SW480 (cell line): Measurements from ENCODE around the gene TMEM165.

ENCODE experiments used
- DNase-seq: peaks from one replicate; pipeline ENCODE4 v3.0.0-alpha.2; 2016; ENCODE audit warnings: low spot score

Gene TMEM165

GRCh38 chr4:55406545-55406944 lies 10.8 kb downstream of the TMEM165 start:
- DNase-seq, result no peak

- no peak for DNase-seq
These were observed 11.4 kb downstream of the TMEM165 start for GRCh38 chr4:55407119-55407518.

- DNase-seq, result no peak
These were observed 12.0 kb downstream of the TMEM165 start for GRCh38 chr4:55407764-55408163.

DNA sequence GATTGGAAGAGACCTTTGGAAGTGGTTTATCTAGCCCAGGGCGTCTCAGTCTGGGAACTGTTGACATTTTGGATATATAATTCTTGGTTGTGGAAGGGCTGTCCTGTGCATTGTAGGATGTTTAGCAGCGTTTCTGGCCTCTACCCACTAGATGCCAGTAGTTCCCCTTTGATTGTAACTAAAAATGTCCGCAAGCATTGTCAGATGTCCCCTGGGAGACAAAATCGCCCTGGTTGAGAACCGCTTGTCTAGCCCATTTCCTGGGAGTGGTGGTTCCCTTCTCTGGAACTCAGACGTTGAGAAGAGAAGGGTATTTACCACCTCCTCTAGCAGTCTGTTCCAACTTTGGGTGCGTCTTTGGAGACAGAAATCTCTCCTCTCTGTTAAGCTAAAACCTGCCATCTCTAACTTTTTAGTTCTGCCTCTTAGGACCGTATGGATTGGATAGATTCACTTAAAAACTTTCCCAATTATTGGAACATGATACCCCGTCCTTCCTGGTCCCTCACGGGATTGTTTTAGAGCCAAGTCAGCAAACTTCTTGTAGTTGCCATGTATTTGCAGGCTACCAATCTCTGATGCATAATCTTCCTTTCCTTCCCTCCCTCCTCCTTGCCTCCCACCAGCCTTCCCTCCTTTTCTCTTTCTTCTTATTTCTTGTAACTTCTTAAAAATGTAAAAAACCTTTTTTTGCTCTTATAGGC lies 13.9 kb downstream of the TMEM165 start:
- no peak for DNase-seq

- no peak for DNase-seq
These were observed 14.7 kb downstream of the TMEM165 start for GRCh38 chr4:55410431-55410830.

- no peak for DNase-seq
These were observed 15.9 kb downstream of the TMEM165 start for GRCh38 chr4:55411621-55412020.

DNA sequence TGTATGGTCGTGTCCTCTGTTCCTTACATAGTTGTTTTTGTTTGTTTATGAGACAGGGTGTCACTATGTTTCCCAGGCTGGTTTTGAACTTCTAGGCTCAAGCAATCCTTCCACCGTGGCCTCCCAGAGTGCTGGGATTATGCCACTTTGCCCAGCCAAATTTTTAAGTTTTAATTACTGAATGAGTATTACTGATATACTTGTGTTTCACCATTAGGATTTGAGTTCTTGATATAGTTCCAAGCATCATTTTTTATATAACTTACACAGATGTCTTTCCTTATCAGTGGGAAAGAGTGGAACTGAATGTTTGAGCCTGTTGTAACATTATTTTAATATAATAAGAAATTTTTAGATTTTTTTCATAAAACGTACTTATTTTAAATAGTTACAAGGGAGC lies 20.4 kb downstream of the TMEM165 start:
- DNase-seq, result no peak

DNA sequence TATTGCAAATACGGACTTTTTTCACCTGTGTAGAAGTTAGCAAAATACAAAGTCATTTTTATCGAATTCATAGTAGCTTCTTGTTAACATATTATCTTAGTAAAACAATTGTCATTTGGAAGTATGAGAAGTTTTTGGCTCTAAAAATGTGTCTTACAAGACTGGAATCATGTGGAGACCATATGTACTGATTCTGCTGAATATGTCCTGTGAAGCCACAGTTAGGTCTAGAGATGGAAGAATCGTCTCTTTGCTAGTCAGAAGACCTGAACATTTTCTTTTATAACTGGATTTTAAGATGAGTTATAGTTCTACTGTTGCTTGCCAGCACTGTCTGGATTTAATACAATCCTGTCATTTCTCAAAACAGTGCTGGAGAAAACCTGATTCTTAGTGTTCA lies 29.0 kb downstream of the TMEM165 start:
- DNase-seq, result no peak

GRCh38 chr4:55431710-55432336 lies 36.1 kb downstream of the TMEM165 start:
- DNase-seq, result no peak

GRCh38 chr4:55435141-55435841 lies 39.5 kb downstream of the TMEM165 start:
- DNase-seq, result no peak

DNA sequence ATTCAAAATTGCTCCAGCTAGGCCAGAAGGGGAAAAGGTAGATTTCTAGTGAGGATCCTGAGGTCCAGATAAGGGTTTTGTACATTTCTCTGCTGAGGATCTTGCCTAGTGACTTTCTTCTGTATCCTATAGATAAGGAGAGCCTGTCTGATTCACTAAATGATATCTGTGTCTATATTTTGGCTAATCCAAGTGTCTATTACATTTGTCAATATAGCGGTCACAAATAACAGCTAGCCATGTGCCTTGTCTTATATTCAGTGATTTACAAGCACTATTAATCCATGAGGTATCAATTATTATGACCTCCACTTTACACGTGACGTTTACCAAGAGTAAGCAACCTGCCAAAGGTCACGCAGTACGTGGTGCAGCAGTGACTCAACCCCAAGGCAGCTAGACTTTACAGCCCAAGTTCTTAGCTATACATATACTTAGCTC lies 41.6 kb downstream of the TMEM165 start:
- DNase-seq, result no peak

- no peak for DNase-seq
These were observed 42.1 kb downstream of the TMEM165 start for GRCh38 chr4:55437823-55438222.

DNA sequence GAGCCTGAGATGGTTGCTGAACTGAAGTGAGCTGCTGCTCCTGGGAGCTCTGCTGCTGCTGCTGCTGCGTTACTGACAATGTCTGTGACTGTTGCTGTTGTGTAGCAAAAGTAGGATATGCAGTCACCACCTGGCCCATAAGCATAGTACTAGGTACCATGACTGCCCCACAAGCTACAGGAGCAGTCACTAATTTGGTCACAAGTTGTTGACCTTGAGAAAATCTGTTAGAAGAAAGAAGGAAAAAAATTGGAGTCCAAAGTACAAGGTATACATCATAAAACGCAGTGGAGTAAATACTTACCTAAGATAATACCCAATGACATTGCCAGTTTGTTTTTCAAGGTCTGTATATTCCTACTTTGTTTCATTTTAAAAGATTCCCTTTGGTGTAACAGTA lies 42.6 kb downstream of the TMEM165 start:
- DNase-seq, result no peak

- DNase-seq, result peak; percentile 2
These were observed 43.3 kb downstream of the TMEM165 start for GRCh38 chr4:55439023-55439422.

DNA sequence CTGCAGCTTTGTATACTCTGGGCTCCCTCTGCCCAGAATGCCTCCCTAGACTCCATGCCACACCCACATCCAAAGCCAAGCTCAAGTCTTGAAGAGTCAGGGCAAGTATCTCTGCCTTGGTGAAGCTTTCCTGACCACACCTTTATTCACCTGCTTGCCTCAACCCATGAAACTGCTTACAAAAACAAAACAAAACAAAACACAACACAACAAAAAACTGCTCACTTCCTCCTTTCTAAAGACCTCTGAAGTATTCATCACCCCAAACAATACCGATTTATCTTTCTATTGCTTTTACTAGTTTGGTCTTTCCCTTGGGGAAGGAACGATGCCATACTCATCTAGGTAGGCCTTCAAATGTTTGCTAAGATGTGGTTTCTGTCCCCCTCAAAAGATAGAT lies 45.0 kb downstream of the TMEM165 start:
- DNase-seq, result no peak

GRCh38 chr4:55442541-55442940 lies 46.8 kb downstream of the TMEM165 start:
- no peak for DNase-seq

- DNase-seq, result peak; percentile 13
These were observed 49.1 kb downstream of the TMEM165 start for GRCh38 chr4:55444827-55445226.

DNA sequence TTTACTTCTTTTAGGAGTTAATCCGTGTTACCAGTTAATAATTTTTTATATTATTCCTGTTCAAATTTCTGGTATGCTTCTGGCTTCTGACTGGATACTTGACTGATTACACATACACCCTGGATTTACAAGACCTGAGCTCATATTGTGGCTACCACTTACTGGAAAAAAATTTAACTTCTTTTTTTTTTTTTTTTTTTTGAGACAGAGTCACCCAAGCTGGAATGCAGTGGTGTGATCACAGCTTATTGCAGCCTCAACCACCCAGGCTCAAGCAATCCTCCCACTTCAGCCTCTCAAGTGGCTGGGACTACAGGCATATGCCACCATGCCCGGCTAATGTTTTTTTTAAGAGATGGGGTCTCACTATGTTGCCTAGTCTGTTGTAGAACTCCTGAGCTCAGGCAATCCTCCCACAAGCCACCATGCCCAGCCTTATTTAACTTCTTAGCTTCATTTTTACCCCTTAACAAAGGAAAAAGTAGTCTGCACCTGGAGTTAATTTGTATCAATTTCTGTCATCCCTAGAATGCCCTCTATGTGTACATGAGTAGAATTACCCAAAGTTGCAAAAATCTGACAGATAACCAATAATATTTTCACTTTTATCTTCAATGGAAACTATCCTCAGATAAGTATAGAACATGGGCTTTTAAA lies 50.3 kb downstream of the TMEM165 start:
- DNase-seq, result no peak

- no peak for DNase-seq
These were observed 50.8 kb downstream of the TMEM165 start for GRCh38 chr4:55446578-55446922.

- no peak for DNase-seq
These were observed 51.5 kb downstream of the TMEM165 start for GRCh38 chr4:55447108-55447708.

GRCh38 chr4:55447831-55448230 lies 52.1 kb downstream of the TMEM165 start:
- DNase-seq, result no peak

- DNase-seq, result no peak
These were observed 54.8 kb downstream of the TMEM165 start for GRCh38 chr4:55450566-55450965.
